ENCODE results near the gene MATN4. TPM values are rescaled to one million over a fixed set of nuclear protein-coding genes. Genes with fewer than 3 reads are reported as not detected.

Gene MATN4
- total and polyA plus RNA-seq, 4 experiments from 2014 or later, result not detected

DNA sequence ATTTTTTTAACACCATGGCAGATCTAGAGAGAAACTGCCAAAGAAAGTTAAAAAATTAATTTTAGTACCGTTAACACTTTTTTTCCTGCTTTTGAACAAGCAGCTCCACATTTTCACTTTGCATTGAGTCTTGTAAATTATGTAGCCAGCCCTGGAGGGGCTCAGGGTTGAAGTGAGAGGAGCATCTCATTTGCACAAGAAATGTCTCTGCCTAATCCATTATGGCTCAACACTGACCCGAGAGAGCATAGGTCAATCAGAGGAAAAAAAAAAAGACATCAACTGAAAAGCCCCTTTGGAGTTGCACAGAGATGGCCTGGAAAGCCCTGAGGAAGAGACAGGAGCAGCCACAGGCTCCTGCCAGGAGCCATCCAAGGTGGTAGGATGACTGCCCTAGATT lies 49.4 kb downstream of the MATN4 start:
- Histone ChIP-seq H3K4me3 (ENCODE audit: low read length in 2 of 2) (no peak overlapping the region), H3K27me3 (ENCODE audit: insufficient read depth, low read length) (peaks cover 7% of the 10 kb centered on the region), H3K4me1 (ENCODE audit: insufficient read depth, low read length) (no peaks in the 10 kb centered on the region), H3K9me3 (ENCODE audit: control insufficient read depth in 1 of 2, low read length in 2 of 2) (no peaks in the 10 kb centered on the region), H3K27ac (ENCODE audit: low read depth, low read length) (no peak overlapping the region), H3K36me3 (ENCODE audit: insufficient read depth, low read length) (no peaks in the 10 kb centered on the region)
- intact Hi-C loops (cut with micrococcal nuclease), result no loop called here
- H3K9me3 Mint-ChIP-seq, result no peaks in the 10 kb centered on the region
- H3K4me1 Mint-ChIP-seq, result peaks cover 0 to 2% (median 0%) of the 10 kb centered on the region in 4 donors
- no peak overlapping the region for H3K4me3 Mint-ChIP-seq
- no peak overlapping the region for H3K27ac Mint-ChIP-seq
- H3K36me3 Mint-ChIP-seq, result no peaks in the 10 kb centered on the region
- ChIA-PET POLR2A (ENCODE audit: partially characterized antibody) (no interaction called here), CTCF (ENCODE audit: partially characterized antibody) (interaction anchor here (0.7 kb wide), 1 partner anchor 60 kb away, joined by 3 read pairs; no protein-coding TSS in a partner anchor)
- DNase-seq, result no peak
- H3K27me3 Mint-ChIP-seq, result peaks cover 24 to 25% of the 10 kb centered on the region in 2 donors

DNA sequence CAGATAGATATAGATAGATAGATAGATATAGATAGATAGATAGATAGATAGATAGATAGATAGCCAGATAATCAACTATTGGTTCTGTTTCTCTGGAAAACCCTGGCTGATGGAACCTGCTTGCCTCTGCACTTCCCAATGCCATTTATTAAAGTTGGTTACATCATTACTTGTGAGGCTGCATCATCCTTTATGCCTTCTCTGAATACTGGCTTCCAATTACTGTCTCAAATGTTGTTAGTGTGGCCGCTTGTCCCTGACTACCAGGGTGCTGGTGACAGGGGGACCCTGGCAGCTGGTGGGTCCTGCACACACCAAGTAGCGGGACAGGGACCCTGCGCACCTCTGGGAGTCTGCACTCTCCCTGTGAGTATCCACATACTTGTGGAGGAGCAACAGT lies 49.8 kb downstream of the MATN4 start:
- Mint-ChIP-seq H3K27me3 (peaks cover 28% of the 10 kb centered on the region in 2 donors), H3K36me3 (no peaks in the 10 kb centered on the region), H3K27ac (no peak overlapping the region), H3K9me3 (no peaks in the 10 kb centered on the region), H3K4me1 (peaks cover 0 to 2% (median 0%) of the 10 kb centered on the region in 4 donors), H3K4me3 (no peak overlapping the region)
- intact Hi-C loops (cut with micrococcal nuclease), result no loop called here
- peaks cover 7% of the 10 kb centered on the region for H3K27me3 ChIP-seq (ENCODE audit: insufficient read depth, low read length)
- CTCF ChIA-PET (ENCODE audit: partially characterized antibody), result interaction anchor here (0.7 to 1.5 kb wide), 2 partner anchors 34 to 61 kb away, joined by 3 read pairs; no protein-coding TSS in a partner anchor
- no peak for DNase-seq
- no peaks in the 10 kb centered on the region for H3K4me1 ChIP-seq (ENCODE audit: insufficient read depth, low read length)
- no peaks in the 10 kb centered on the region for H3K36me3 ChIP-seq (ENCODE audit: insufficient read depth, low read length)
- no peaks in the 10 kb centered on the region for H3K9me3 ChIP-seq (ENCODE audit: control insufficient read depth in 1 of 2, low read length in 2 of 2)
- H3K4me3 ChIP-seq (ENCODE audit: low read length in 2 of 2), result no peak overlapping the region
- H3K27ac ChIP-seq (ENCODE audit: low read depth, low read length), result no peak overlapping the region
- POLR2A ChIA-PET (ENCODE audit: partially characterized antibody), result no interaction called here

DNA sequence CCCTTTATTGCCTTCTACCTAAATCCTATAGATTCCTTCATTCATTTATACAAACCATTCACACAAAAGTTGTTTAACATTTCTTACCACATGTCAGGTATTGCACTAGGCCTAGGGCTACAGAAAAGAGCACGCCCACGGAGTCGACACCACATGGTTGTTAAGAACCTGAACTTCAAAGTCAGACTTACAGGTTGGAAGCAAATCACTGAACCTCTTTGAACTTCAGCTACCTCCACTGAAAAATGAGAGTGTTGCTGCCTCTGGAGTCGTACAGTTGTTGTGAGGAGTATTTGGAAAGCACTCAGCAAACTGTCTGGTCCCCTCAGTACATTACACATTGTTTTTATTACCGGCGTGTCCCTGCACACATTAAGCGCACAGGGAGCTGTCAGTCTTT lies 50.4 kb downstream of the MATN4 start:
- no peaks in the 10 kb centered on the region for H3K4me1 ChIP-seq (ENCODE audit: insufficient read depth, low read length)
- peak overlapping the region in 1 of 7 donors; percentile 31 for H3K27ac Mint-ChIP-seq
- H3K36me3 ChIP-seq (ENCODE audit: insufficient read depth, low read length), result no peaks in the 10 kb centered on the region
- H3K4me3 ChIP-seq (ENCODE audit: low read length in 2 of 2), result no peak overlapping the region
- H3K27ac ChIP-seq (ENCODE audit: low read depth, low read length), result no peak overlapping the region
- POLR2A ChIA-PET (ENCODE audit: partially characterized antibody), result no interaction called here
- intact Hi-C loops (cut with micrococcal nuclease), result no loop called here
- CTCF ChIA-PET (ENCODE audit: partially characterized antibody), result interaction anchor here (0.7 to 1.5 kb wide), 2 partner anchors 34 to 61 kb away, joined by 3 read pairs; no protein-coding TSS in a partner anchor
- H3K9me3 Mint-ChIP-seq, result no peaks in the 10 kb centered on the region
- DNase-seq, result no peak
- H3K4me3 Mint-ChIP-seq, result no peak overlapping the region
- peaks cover 0 to 2% (median 0%) of the 10 kb centered on the region in 4 donors for H3K4me1 Mint-ChIP-seq
- H3K9me3 ChIP-seq (ENCODE audit: control insufficient read depth in 1 of 2, low read length in 2 of 2), result no peaks in the 10 kb centered on the region
- no peaks in the 10 kb centered on the region for H3K36me3 Mint-ChIP-seq
- H3K27me3 ChIP-seq (ENCODE audit: insufficient read depth, low read length), result peaks cover 7% of the 10 kb centered on the region
- H3K27me3 Mint-ChIP-seq, result peaks cover 28% of the 10 kb centered on the region in 2 donors

DNA sequence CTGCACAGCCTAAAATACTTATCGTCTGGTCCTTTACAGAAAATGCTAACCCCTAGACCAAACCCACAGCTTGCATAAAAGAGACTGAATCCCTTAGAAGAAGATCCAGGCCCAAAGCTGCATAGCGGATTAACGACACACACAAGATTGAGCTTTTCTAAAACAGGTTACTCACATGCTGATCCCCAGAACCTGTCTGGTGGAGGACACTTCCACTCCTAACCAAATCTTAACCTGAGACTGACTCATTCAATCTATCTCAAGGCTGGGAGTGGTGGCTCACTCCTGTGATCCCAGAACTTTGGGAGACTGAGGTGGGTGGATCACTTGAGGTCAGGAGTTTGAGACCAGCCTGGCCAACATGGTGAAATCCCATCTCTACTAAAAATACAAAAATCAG lies 50.9 kb downstream of the MATN4 start:
- no peak for DNase-seq
- peaks cover 0 to 2% (median 0%) of the 10 kb centered on the region in 4 donors for H3K4me1 Mint-ChIP-seq
- Histone ChIP-seq H3K36me3 (ENCODE audit: insufficient read depth, low read length) (no peaks in the 10 kb centered on the region), H3K4me3 (ENCODE audit: low read length in 2 of 2) (no peak overlapping the region), H3K4me1 (ENCODE audit: insufficient read depth, low read length) (no peaks in the 10 kb centered on the region), H3K9me3 (ENCODE audit: control insufficient read depth in 1 of 2, low read length in 2 of 2) (no peaks in the 10 kb centered on the region), H3K27me3 (ENCODE audit: insufficient read depth, low read length) (peaks cover 11% of the 10 kb centered on the region), H3K27ac (ENCODE audit: low read depth, low read length) (no peak overlapping the region)
- intact Hi-C loops (cut with micrococcal nuclease), result no loop called here
- peaks cover 26 to 33% of the 10 kb centered on the region in 2 donors for H3K27me3 Mint-ChIP-seq
- POLR2A ChIA-PET (ENCODE audit: partially characterized antibody), result no interaction called here
- H3K9me3 Mint-ChIP-seq, result no peaks in the 10 kb centered on the region
- no peak overlapping the region for H3K4me3 Mint-ChIP-seq
- CTCF ChIA-PET (ENCODE audit: partially characterized antibody), result interaction anchor here (1.5 kb wide), 1 partner anchor 35 kb away, joined by 3 read pairs; no protein-coding TSS in a partner anchor
- H3K36me3 Mint-ChIP-seq, result no peaks in the 10 kb centered on the region
- H3K27ac Mint-ChIP-seq, result no peak overlapping the region

DNA sequence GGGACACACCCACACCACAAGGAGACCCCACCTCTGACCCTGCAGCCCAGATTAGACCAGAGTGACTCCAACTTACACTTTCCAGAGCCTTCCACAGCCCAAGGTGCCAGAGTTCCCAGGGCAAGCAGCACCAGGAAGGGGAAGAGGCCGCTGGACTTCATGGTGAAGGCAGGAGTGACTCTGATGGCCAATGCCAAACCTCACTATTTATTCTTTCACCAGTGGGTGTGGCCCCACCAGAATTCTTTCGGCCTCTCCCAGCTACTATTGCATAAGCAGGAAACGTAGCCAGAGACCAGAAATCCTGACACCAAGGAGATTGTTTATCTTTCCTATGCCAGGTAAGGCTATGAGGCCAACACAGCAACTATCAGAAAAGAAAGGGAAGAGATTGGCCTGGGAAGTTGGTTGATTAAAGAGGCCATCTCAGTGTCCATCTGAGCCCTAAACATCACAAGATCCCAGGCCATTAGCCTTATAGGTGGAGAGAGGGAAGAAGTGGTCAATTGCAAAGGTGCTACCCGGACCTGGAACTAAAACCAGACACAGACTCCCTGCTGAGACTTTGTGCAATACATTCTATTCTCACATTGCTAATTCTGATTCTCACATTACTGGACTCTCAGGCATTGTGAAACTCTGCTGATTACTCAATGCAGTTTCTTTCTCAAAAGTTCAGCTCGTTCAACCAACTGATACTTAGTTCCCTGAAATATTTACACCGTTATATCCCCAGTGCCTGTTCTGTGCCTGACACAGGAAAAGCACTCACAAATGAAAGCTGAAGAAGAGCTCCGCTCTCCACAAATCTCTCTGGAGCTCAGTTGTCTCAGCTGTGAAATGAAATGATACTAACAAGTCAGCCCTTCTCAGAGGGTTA lies 53.5 kb downstream of the MATN4 start, which contains the start of gene SLPI:
Gene SLPI (minus strand): TSS at position 182 of the 880 bp plus-strand sequence. CDS start 21 bp downstream, at position 161.
- Histone ChIP-seq H3K4me1 (ENCODE audit: insufficient read depth, low read length) (no peaks in the 10 kb centered on the region), H3K27ac (ENCODE audit: low read depth, low read length) (no peak within 1 kb of the TSS), H3K4me3 (ENCODE audit: low read length in 2 of 2) (no peak within 1 kb of the TSS), H3K36me3 (ENCODE audit: insufficient read depth, low read length) (no peaks in the 10 kb centered on the region), H3K27me3 (ENCODE audit: insufficient read depth, low read length) (peaks cover 13% of the 10 kb centered on the region), H3K9me3 (ENCODE audit: control insufficient read depth in 1 of 2, low read length in 2 of 2) (no peaks in the 10 kb centered on the region)
- Mint-ChIP-seq H3K4me1 (peaks cover 0 to 2% (median 0%) of the 10 kb centered on the region in 4 donors), H3K9me3 (no peaks in the 10 kb centered on the region), H3K27ac (no peak within 1 kb of the TSS), H3K36me3 (no peaks in the 10 kb centered on the region), H3K4me3 (no peak within 1 kb of the TSS), H3K27me3 (peaks cover 25 to 44% of the 10 kb centered on the region in 2 donors)
- ChIA-PET CTCF (ENCODE audit: partially characterized antibody) (no interaction called here), POLR2A (ENCODE audit: partially characterized antibody) (no interaction called here)
- no peak for DNase-seq
- intact Hi-C loops (cut with micrococcal nuclease), result no loop called here

DNA sequence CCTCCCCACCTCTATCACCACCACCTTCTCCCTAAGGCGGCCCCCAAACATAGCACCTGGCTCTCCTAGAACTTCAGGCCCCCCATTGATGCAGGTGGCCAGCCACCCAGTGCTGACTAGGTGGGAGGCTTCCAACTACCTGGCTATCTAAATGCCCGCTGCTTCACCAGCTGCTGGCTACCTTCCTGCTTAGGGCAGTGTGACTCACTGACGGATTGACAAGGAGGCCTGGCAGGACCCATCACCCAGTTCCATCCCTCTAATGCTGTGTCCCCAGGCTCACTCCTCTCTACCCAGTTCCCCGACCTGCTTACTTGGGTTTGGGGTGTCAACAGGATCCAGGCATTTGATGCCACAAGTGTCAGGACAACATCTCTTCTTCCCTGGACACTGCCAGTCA lies 54.8 kb downstream of the MATN4 start:
- Histone ChIP-seq H3K4me1 (ENCODE audit: insufficient read depth, low read length) (no peaks in the 10 kb centered on the region), H3K9me3 (ENCODE audit: control insufficient read depth in 1 of 2, low read length in 2 of 2) (no peaks in the 10 kb centered on the region), H3K27me3 (ENCODE audit: insufficient read depth, low read length) (peaks cover 13% of the 10 kb centered on the region), H3K4me3 (ENCODE audit: low read length in 2 of 2) (no peak overlapping the region), H3K27ac (ENCODE audit: low read depth, low read length) (no peak overlapping the region), H3K36me3 (ENCODE audit: insufficient read depth, low read length) (no peaks in the 10 kb centered on the region)
- Mint-ChIP-seq H3K4me3 (no peak overlapping the region), H3K4me1 (peaks cover 0 to 2% (median 0%) of the 10 kb centered on the region in 4 donors), H3K27me3 (peaks cover 30 to 49% of the 10 kb centered on the region in 2 donors), H3K36me3 (no peaks in the 10 kb centered on the region), H3K27ac (no peak overlapping the region), H3K9me3 (no peaks in the 10 kb centered on the region)
- ChIA-PET POLR2A (ENCODE audit: partially characterized antibody) (no interaction called here), CTCF (ENCODE audit: partially characterized antibody) (no interaction called here)
- DNase-seq, result no peak
- intact Hi-C loops (cut with micrococcal nuclease), result no loop called here

DNA sequence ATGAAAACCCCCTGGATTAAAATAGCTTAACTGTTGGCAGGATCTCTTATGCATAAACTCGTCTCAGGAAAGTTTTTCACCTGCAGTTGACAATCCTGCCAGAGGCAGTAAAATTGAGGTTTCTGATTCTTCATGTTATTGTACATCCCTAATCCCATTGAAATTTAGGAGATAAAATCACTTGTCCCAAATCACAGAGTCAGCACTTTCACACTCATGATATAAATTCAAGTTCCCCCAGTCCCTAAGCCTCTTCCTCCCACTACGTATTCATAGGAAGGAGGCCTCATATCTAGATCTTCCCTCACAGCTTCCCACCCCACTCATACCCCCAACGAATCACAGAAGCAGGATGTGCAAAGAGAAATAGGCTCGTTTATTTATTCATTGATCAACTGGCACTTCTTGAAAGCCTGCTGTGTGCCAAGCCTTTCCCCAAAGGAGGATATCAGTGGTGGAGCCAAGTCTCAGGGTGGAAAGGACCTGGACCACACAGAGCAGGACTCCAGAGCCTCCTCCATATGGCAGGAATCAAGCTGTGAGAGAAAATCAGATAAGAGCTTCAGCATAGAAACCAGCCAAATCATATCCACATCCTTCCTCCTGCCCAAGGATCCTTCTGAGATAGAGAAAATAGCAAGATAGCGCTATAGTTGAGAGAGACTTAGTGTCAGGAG lies 56.1 kb downstream of the MATN4 start:
- Mint-ChIP-seq H3K27ac (no peak overlapping the region), H3K9me3 (no peaks in the 10 kb centered on the region), H3K27me3 (peaks cover 39 to 56% of the 10 kb centered on the region in 2 donors), H3K4me1 (peaks cover 0 to 2% (median 0%) of the 10 kb centered on the region in 4 donors), H3K4me3 (no peak overlapping the region), H3K36me3 (no peaks in the 10 kb centered on the region)
- Histone ChIP-seq H3K36me3 (ENCODE audit: insufficient read depth, low read length) (no peaks in the 10 kb centered on the region), H3K4me1 (ENCODE audit: insufficient read depth, low read length) (no peaks in the 10 kb centered on the region), H3K27ac (ENCODE audit: low read depth, low read length) (no peak overlapping the region), H3K4me3 (ENCODE audit: low read length in 2 of 2) (no peak overlapping the region), H3K27me3 (ENCODE audit: insufficient read depth, low read length) (peaks cover 17% of the 10 kb centered on the region), H3K9me3 (ENCODE audit: control insufficient read depth in 1 of 2, low read length in 2 of 2) (no peaks in the 10 kb centered on the region)
- no peak for DNase-seq
- intact Hi-C loops (cut with micrococcal nuclease), result no loop called here
- POLR2A ChIA-PET (ENCODE audit: partially characterized antibody), result no interaction called here
- CTCF ChIA-PET (ENCODE audit: partially characterized antibody), result no interaction called here
